KOPT-K1 (cell line): Measurements from ENCODE around the gene SDF2L1.
"Not testable (repeated sequence)": the region's sequence is repeated elsewhere in the genome, so short reads cannot be mapped to it uniquely, and the experiment has no call there.

Experiments used
- H3K27ac ChIP-seq: fragments of 200-600 bp; sonication (generic); 2 replicates; pipeline ENCODE4 v1.5.1; 2016; ENCODE audit warnings: antibody characterized with exemption, mild to moderate bottlenecking, low read depth, low read length; ENCODE audit not compliant: poor library complexity, severe bottlenecking
- H3K36me3 ChIP-seq: fragments of 200-600 bp; sonication (generic); 2 replicates; pipeline ENCODE4 v1.5.1; 2017; ENCODE audit warnings: antibody characterized with exemption, mild to moderate bottlenecking, low read length, moderate library complexity; ENCODE audit not compliant: insufficient read depth
- H3K9me3 ChIP-seq: fragments of 200-600 bp; sonication (generic); 2 replicates; pipeline ENCODE4 v1.5.1; 2017; ENCODE audit warnings: antibody characterized with exemption, low read length, mild to moderate bottlenecking; ENCODE audit not compliant: insufficient read depth, poor library complexity, severe bottlenecking

The SDF2L1 gene, protein sequence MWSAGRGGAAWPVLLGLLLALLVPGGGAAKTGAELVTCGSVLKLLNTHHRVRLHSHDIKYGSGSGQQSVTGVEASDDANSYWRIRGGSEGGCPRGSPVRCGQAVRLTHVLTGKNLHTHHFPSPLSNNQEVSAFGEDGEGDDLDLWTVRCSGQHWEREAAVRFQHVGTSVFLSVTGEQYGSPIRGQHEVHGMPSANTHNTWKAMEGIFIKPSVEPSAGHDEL

DNA sequence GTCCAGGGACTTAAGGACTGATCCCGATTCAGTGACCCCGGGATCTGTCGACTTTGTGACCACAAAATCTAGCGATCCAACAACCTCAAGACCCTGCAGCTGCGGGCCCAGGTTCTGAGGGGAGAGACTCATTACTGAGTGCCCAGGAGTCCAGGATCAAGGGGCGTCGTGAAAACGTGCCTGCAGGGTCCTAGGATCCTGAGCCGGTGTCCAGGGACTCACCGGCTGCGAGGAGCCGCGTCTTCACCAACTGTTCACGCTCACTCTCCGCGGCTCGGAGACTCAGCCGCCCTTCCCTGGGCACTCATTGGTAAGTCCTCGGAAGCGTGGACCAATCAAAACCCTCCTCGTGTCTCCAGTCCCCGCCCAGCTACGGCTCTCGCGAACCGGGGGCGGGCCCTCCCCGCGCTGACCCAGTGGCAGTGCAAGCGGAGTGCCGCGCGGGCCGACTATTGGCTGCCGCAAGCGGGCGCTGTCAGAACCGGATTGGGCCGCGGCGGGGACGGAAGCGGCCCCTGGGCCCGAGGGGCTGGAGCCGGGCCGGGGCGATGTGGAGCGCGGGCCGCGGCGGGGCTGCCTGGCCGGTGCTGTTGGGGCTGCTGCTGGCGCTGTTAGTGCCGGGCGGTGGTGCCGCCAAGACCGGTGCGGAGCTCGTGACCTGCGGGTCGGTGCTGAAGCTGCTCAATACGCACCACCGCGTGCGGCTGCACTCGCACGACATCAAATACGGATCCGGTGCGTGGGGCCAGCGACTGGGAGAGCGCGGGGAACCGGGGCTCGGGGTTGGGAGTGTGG lies at the start of gene SDF2L1:
Gene SDF2L1, plus strand, starts transcription at position 514 of the 795 bp plus-strand sequence. Its CDS starts 35 bp downstream, at position 549.
- H3K9me3 ChIP-seq: no peaks in the 10 kb centered on the region
- H3K36me3 ChIP-seq: peaks cover 27% of the 10 kb centered on the region
- peak within 1 kb of the TSS; percentile 62 for H3K27ac ChIP-seq

DNA sequence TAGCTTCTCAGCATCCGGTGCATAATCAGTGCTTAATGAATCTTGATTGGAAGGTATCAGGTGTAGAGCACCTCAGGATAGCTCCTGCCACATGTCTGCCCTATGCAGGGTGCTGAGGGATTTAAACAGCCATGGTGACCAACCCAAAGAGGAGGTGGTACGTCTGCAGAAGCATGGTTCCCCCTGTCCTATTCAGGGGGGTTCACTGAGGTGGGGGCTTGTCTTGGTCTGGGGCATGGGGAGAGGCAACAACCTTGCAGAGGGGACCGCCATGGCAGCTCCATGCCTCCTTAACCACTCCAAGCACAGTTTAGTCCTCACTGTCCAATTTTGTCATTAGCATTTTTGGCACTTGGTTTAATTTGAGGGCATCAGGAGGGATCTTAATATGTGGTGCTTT lies 49.7 kb upstream of the SDF2L1 start:
- no peak overlapping the region for H3K27ac ChIP-seq
- H3K36me3 ChIP-seq: peaks cover 82% of the 10 kb centered on the region
- H3K9me3 ChIP-seq: no peaks in the 10 kb centered on the region

DNA sequence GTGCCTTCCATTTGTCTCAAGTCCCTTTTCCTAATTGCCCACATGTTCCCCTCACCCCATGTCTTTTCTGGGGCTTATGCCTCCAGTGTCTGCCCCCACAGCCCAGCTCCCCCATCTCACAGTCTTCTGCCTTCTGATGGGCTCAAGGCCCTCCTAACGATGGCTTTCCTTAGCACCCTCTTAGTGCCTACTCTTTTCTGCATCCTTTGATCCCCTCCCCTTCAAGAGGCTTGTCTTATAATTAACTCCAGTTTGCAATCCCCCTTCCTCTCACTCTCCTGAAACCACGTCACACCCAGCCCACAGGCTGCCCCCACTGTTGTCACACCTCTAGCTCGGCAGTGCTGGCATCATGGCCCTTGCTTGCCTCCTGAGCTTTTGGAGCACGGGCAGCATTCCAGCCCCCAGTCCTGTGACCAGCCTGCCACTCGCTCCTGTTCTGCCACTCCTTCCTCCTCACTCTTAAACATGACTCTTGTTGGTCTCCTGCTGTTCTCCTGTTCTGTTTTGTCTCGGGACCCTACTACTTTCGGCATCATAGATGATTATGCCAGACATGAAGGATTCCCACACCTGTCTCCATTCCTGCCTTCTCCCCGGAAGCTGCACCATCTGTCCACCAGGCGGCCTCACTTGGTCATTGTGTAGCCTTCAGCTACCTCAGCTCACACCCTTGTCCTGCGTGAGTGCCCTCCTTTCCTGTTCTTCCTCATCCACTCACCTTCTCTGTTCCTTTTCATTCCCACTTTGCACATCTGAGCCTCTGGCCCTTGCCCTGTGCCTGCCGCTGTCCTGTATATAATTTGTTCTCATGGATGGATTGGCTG lies 48.5 kb upstream of the SDF2L1 start:
- Histone ChIP-seq H3K27ac (no peak overlapping the region), H3K9me3 (no peaks in the 10 kb centered on the region), H3K36me3 (peaks cover 75% of the 10 kb centered on the region)

DNA sequence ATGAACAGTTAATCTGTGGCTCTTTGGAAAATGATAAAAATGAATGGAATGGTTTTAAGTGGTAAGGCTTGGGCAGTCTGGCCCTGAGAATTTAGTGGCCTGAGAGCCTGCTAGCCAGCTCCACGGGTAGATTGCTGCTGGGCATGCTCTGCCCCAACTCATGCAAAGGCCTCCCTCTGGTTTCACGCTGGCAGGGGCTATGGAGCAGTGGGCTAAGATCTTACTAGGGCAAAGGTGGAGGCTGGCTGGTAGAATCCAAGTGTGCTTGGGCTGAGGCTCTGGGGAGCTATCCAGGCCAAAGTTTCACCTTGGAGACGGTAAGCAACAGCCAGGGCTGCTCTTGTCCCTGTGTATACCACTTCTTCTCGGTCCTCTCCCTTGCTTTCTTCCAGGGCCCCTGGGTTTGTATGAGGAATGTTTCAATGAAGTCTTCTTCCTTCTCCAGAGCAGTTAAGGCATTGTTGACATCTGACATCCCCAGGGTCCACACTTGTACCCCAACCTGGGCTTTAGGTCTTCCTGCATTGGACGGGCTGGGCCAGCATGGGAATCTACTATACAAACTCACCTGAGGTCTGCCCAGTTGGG lies 47.1 kb upstream of the SDF2L1 start:
- H3K27ac ChIP-seq: no peak overlapping the region
- peaks cover 79% of the 10 kb centered on the region for H3K36me3 ChIP-seq
- no peaks in the 10 kb centered on the region for H3K9me3 ChIP-seq

DNA sequence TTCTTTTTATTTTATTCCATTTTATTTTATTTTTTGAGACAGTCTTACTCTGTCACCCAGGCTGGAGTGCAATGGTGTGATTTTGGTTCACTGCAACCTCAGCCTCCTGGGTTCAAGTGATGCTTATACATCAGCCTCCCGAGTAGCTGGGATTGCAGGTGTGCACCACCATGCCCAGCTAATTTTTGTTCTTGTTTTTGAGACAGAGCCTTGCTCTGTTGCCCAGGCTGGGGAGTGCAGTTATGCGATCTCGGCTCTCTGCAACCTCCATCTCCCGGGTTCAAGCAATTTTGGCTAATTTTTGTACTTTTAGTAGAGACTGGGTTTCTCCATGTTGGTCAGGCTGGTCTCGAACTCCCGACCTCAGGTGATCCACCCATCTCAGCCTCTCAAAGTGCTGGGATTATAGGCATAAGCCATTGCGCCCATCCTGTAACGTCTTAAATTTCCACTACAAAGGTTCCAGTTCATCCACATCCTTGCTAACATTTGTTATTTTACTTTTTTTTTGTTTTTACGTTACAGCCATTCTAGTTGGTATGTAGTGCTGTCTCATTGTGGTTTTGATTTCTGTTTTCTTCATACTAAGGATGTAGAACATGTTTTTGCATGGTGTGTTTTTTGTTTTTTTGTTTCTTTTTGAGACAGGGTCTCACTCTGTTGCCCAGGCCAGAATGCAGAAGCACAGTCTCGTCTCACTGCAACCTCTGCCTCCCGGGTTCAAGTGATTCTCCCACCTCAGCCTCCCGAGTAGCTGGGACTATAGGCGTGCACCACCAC lies 45.6 kb upstream of the SDF2L1 start:
- H3K27ac ChIP-seq, H3K9me3 ChIP-seq: not testable (repeated sequence)
- peaks cover 75% of the 10 kb centered on the region for H3K36me3 ChIP-seq

DNA sequence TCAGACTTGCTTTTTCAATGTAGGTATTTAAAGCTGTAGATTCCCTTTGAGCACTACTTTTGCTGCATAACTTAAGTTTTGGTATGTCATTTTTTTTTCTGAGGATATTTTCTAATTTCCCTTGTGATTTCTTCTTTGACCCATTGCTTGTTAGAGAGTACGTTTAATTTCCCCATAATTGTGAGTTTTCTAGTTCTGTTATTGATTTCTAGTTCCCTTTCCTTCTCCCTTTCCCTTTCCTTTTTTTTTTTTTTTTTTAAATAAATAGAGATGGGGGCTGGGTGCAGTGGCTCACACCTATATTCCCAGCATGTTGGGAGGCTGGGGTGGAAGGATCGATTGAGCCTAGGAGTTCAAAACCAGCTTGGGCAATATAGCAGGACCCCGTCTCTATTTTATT lies 43.8 kb upstream of the SDF2L1 start:
- no peaks in the 10 kb centered on the region for H3K9me3 ChIP-seq
- no peak overlapping the region for H3K27ac ChIP-seq
- H3K36me3 ChIP-seq: peaks cover 69% of the 10 kb centered on the region

DNA sequence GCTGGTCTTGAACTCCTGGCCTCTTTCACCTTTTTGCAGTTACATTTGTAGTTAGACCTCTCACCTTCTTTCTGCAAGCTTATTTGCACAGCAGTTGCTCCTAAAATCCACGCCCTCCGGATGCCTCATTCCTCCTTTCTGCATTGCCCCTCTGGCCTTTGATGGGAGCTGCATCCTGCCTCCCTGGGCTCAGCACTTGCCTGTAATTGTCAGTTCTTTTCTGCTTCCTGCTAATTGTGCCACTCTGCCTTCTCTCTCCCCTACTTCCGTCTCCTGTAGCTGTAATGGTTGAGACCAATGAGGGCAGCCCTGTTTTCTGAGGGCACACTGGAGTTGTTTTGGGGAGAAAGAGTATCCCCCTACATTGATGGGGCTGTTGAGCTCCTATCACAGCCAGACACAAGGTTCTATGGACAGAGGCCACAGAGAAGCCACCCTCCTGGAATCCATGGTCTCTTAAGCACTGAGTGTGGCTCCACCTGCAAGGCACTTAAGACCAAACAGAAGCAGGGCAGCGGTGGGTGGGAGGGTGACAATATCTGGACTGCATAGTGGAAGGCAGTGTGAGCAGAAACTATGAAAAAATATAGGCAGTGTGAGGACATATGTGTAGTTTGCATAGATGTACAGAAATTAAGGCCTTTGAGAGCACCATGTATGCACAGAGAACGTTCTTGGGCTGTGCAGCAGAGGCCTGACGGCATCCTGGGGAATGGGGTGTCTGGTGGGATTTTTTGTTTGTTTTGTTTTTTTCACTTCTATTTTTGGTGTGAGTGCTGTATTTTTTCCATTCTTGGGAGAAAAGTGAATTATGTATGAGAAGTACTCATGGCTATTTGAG lies 42.8 kb upstream of the SDF2L1 start:
- H3K27ac ChIP-seq: no peak overlapping the region
- H3K36me3 ChIP-seq: peaks cover 60% of the 10 kb centered on the region
- no peaks in the 10 kb centered on the region for H3K9me3 ChIP-seq

DNA sequence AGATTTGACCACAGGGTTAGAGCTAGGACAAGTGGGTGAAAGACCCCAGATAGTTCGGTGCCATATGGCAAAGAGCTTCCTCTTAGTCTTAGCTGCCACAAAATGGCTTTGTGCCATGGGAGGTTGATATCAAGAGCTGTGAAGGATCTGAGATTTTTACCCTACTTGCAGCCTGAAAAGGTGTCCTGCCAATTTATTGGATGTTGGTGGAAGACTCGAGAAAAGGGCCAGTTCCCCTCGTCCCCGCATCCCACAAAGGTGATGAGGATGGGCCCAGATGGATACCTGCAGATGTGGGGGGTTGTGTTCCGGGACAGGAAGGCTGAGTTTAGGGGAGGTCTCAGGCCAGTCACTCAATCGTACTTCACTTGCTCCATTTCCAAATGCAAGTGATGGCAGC lies 39.5 kb upstream of the SDF2L1 start:
- Histone ChIP-seq H3K9me3 (no peaks in the 10 kb centered on the region), H3K27ac (no peak overlapping the region), H3K36me3 (peaks cover 55% of the 10 kb centered on the region)

DNA sequence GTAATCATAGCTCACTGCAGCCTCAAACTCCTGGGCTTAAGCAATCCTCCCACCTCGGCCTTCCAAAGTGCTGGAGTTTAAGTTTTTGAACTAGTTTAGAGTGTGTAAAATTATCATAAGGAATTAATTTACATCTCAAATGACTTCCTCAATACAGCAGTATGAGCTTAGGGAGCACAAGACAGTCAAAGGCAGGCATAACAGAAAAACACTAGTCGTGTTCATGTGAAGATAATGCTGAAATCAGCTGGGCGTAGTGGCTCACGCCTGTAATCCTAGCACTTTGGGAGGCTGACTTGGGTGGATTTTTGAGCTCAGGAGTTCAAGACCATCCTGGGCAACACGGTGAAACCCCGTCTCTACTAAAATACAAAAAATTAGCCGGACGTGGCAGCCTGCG lies 38.1 kb upstream of the SDF2L1 start:
- Histone ChIP-seq H3K9me3 (no peaks in the 10 kb centered on the region), H3K36me3 (peaks cover 52% of the 10 kb centered on the region), H3K27ac (no peak overlapping the region)

DNA sequence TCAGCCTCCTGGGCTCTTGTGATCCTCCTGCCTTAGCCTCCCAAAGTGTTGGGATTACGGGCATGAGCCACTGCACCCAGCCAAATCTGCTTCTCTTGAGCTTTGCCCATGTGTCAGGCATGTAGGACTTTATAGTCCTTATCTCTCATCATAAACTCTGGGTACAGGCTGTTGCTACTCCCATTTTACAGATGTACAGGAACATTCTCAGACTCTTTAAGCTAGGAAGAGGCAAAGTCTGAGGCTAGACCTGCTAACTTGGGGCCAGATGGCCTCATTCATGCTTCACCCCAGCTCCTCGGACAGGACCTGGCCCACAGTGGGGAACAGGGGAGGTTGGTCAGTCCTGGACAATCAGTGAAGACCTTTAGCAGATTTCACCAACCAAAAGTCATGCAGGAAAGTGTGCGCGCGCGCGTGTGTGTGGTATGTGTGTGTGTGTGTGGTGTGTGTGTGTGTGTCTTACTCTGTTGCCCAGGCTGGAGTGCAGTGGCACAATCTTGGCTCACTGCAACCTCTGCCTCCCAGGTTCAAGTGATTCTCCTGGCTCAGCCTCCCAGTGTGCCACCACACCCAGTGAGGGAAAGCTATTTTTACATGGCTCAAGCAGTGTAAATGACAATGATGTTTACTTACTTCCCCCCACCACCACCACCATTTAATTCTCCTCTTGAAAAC lies 36.1 kb upstream of the SDF2L1 start:
- Histone ChIP-seq H3K27ac (no peak overlapping the region), H3K36me3 (peaks cover 59% of the 10 kb centered on the region), H3K9me3 (no peaks in the 10 kb centered on the region)

DNA sequence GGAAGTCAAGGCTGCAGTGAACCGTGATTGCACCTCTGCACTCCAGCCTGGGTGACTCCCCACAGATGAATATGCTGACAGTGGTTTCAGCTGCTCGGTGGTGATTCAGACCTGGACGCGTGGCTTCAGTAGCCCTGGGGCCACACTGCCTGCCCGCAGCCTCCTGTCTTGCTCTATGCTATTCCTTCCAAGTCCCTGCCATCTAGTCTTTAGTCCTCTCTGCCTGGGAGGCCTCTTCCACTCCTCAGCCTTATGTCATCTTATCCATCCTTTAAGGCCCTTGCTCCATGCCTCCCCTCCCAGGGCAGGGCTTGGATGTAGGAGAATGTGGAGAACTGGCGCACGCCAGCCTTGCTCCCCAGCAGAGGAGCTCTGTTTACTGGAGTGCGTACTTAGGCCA lies 35.3 kb upstream of the SDF2L1 start:
- no peaks in the 10 kb centered on the region for H3K9me3 ChIP-seq
- peaks cover 64% of the 10 kb centered on the region for H3K36me3 ChIP-seq
- H3K27ac ChIP-seq: no peak overlapping the region

DNA sequence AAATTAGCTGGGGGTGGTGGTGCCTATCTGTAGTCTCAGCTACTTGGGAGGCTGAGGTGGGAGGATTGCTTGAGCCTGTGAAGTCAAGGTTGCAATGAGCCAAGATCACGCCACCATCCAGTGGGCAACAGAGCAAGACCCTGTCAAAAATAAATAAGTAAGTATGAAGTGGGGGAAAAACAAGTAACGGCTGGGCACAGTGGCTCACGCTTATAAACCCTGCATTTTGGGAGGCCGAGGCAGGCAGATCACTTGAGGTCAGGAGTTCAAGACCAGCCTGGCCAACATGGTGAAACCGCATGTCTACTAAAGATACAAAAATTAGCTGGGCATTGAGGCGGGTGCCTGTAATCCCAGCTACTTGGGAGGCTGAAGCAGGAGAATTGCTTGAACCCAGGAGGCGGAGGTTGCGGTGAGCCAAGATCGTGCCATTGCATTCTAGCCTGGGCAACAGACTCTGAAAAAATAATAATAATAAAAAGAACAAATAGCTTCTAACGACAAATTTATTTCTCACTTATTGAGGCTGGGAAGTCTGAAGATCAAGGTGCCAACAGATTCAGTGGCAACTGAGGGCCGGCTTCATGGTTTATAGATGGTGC lies 32.4 kb upstream of the SDF2L1 start:
- H3K9me3 ChIP-seq, H3K27ac ChIP-seq: not testable (repeated sequence)
- H3K36me3 ChIP-seq: peaks cover 77% of the 10 kb centered on the region
